Measurements from ENCODE around the gene LIPT1. TPM values are rescaled to one million over a fixed set of nuclear protein-coding genes. Genes with fewer than 3 reads are reported as not detected.

Gene LIPT1
- total and polyA plus RNA-seq, 2 of the 8 experiments (the other 6 are each of a cell fraction or from before 2014, with no cell fraction given): 6.1 to 10.9 TPM

DNA sequence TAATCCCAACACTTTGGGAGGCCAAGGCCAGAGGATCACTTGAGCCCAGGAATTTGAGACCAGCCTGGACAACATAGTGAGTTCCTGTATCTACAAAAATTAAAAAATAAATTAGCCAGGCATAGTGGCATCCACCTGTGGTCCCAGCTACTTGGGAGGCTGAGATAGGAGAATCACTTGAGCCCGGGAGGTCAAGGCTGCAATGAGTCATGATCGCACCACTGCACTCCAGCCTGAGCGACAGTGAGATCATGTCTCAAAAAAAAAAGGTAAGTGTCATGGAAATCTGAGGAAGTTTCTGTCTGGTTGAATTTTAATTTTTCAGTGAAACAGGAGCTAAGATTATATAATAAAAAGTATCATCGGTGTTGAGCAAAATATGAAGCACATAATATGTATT is 15.8 kb upstream of the LIPT1 start:
- DNase-seq (ENCODE audit: low read depth in 1 of 2, low spot score in 2 of 2) (no peak), FAIRE-seq (no peak)
- H3K18ac ChIP-seq (ENCODE audit: extremely low read depth, low read length): no peak overlapping the region
- no peak overlapping the region for H2BK5ac ChIP-seq (ENCODE audit: low read depth, low read length)
- no peak overlapping the region for H2BK120ac ChIP-seq (replicated peaks; ENCODE audit: low read depth, low read length)
- no peak overlapping the region for H2AK5ac ChIP-seq (ENCODE audit: low read depth, low read length)
- H4K20me1 ChIP-seq (replicated peaks in 1 of 2; ENCODE audit: control insufficient read depth in 1 of 2, insufficient read depth in 2 of 2, low read length in 2 of 2): no peaks in the 10 kb centered on the region
- H4K5ac ChIP-seq (ENCODE audit: insufficient read length, low read depth, low read length): no peak overlapping the region
- H3K27me3 ChIP-seq (replicated peaks in 1 of 4; ENCODE audit: control insufficient read depth in 3 of 4, extremely low read depth in 1 of 4, insufficient read depth in 3 of 4, low read length in 3 of 4): no peaks in the 10 kb centered on the region
- no peaks in the 10 kb centered on the region; a peak in 3 of 7 replicates for H3K4me1 ChIP-seq (replicated peaks in 1 of 4; ENCODE audit: control insufficient read depth in 3 of 4, insufficient read depth in 4 of 4, low read length in 3 of 4)
- H3K56ac ChIP-seq (replicated peaks; ENCODE audit: insufficient read length, low read depth, low read length): no peak overlapping the region
- CTCF ChIA-PET (ENCODE audit: partially characterized antibody): interaction anchor here (0.6 kb wide), 1 partner anchor 759 kb away, joined by 3 read pairs; no protein-coding TSS in a partner anchor
- H3K4me2 ChIP-seq (ENCODE audit: insufficient read depth in 1 of 2, low read depth in 2 of 2, low read length in 2 of 2): no peak overlapping the region
- H3K14ac ChIP-seq (ENCODE audit: insufficient read length): no peak overlapping the region
- no peak overlapping the region for H2BK15ac ChIP-seq (ENCODE audit: low read length)
- H3K79me1 ChIP-seq (ENCODE audit: low read depth, low read length): no peaks in the 10 kb centered on the region
- no peak overlapping the region for H3K27ac ChIP-seq (ENCODE audit: low read depth, low read length)
- no peak overlapping the region for H2AFZ ChIP-seq (ENCODE audit: low read length)
- peaks cover 0 to 5% of the 10 kb centered on the region in 2 experiments; a peak in 1 of 4 replicates for H3K79me2 ChIP-seq (ENCODE audit: control insufficient read depth in 1 of 2, insufficient read depth in 2 of 2, low read length in 2 of 2)
- POLR2A ChIA-PET (ENCODE audit: partially characterized antibody): interaction anchor here (1.7 kb wide), 1 partner anchor 9 kb away, joined by 7 read pairs; no protein-coding TSS in a partner anchor
- no peak overlapping the region for H3K4ac ChIP-seq (replicated peaks; ENCODE audit: insufficient read length, low read depth, low read length)
- H4K8ac ChIP-seq (ENCODE audit: extremely low read depth, insufficient read depth, low read length): no peak overlapping the region
- peaks cover 9% of the 10 kb centered on the region for H3K23me2 ChIP-seq (ENCODE audit: low read depth, low read length)
- no peak overlapping the region for H3K4me3 ChIP-seq (ENCODE audit: extremely low read depth in 1 of 4, insufficient read depth in 2 of 4, low read depth in 3 of 4, low read length in 4 of 4)
- no peak overlapping the region for H2BK20ac ChIP-seq (ENCODE audit: low read length)
- peaks cover 12 to 24% of the 10 kb centered on the region in 2 experiments; a peak in 3 of 4 replicates for H3K9me3 ChIP-seq (ENCODE audit: insufficient read depth in 2 of 2, low read depth in 1 of 2, low read length in 1 of 2)
- no peak overlapping the region for H4K91ac ChIP-seq (replicated peaks; ENCODE audit: insufficient read length, low read length)
- no peak overlapping the region for H3K9ac ChIP-seq (replicated peaks in 1 of 4; ENCODE audit: extremely low read depth in 1 of 4, low read depth in 3 of 4, low read length in 3 of 4)
- no peak overlapping the region for H2BK12ac ChIP-seq (ENCODE audit: low read depth, low read length)
- no peak overlapping the region for H3K23ac ChIP-seq (ENCODE audit: insufficient read length)
- H3K36me3 ChIP-seq (ENCODE audit: control insufficient read depth in 2 of 4, insufficient read depth in 4 of 4, low read length in 3 of 4): no peaks in the 10 kb centered on the region; a peak in 1 of 8 replicates
- 94% methylated on average over 4 of the region's 4 CpGs; no CpG with 5 or more reads in 1 of the 2 experiments for WGBS, 2 experiments (ENCODE audit: extremely low coverage in 1 of 2, insufficient coverage in 1 of 2, insufficient read length in 1 of 2, insufficient replicate concordance in 2 of 2, low coverage in 1 of 2, low lambda C conversion rate in 2 of 2, missing lambda C conversion rate in 1 of 2)
- TF ChIP-seq ASH2L (IDR thresholded peaks at IDR 0.05; ENCODE audit: low read length) (no peak), RXRA (IDR thresholded peaks at IDR 0.05; ENCODE audit: insufficient read depth, low read depth, low read length) (no peak), KDM5A (IDR thresholded peaks at IDR 0.05; ENCODE audit: low read length) (no peak), NRF1 (IDR thresholded peaks at IDR 0.05; ENCODE audit: low read depth, low read length) (no peak), RNF2 (IDR thresholded peaks at IDR 0.05; ENCODE audit: borderline replicate concordance, low read depth, low read length, missing control alignments, poor library complexity, severe bottlenecking) (no peak)
- TF ChIP-seq, protein P1, sequence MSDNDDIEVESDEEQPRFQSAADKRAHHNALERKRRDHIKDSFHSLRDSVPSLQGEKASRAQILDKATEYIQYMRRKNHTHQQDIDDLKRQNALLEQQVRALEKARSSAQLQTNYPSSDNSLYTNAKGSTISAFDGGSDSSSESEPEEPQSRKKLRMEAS (IDR thresholded peaks at IDR 0.05): no peak
- TF ChIP-seq, protein P2, sequence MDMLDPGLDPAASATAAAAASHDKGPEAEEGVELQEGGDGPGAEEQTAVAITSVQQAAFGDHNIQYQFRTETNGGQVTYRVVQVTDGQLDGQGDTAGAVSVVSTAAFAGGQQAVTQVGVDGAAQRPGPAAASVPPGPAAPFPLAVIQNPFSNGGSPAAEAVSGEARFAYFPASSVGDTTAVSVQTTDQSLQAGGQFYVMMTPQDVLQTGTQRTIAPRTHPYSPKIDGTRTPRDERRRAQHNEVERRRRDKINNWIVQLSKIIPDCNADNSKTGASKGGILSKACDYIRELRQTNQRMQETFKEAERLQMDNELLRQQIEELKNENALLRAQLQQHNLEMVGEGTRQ (IDR thresholded peaks at IDR 0.05; ENCODE audit: low read length): no peak
